ENCODE results near the gene WDR35. TPM values are rescaled to one million over a fixed set of nuclear protein-coding genes. Genes with fewer than 3 reads are reported as not detected.
A peak's percentile ranks its signal among the peaks of the same experiment; 100 is the strongest.

The WDR35 gene
- total and polyA plus RNA-seq, 2 donors (not counting 3 experiments of a cell fraction or from before 2014, with no cell fraction given) = 3.6 to 8.0 TPM

- no peaks in the 10 kb centered on the region for H4K20me1 ChIP-seq (replicated peaks; ENCODE audit: control insufficient read depth, extremely low read depth, insufficient read depth, low read length)
Observed at GRCh38 chr2:20030224-20030623, 40.3 kb upstream of the WDR35 start.

GRCh38 chr2:20027705-20028434 is 38.0 kb upstream of the WDR35 start:
- intact Hi-C loops (cut with micrococcal nuclease) = loop anchor here (1.0 kb wide), 2 partner anchors 9 to 23 kb away; partner anchors contain the start of gene LAPTM4A
- BruUV-seq (replicated peaks) = no TSS peak
- H3K27me3 ChIP-seq (ENCODE audit: control insufficient read depth in 2 of 2, insufficient read depth in 2 of 2, low read length in 2 of 2) = no peaks in the 10 kb centered on the region
- peak; percentile 88 for TF ChIP-seq GATA2 (IDR thresholded peaks at IDR 0.05; ENCODE audit: insufficient read depth, insufficient read length, low read depth, low read length)
- no peak for TF ChIP-seq POLR2AphosphoS5 (IDR thresholded peaks at IDR 0.05; ENCODE audit: insufficient read depth, low read depth, low read length)
- no peak for TF ChIP-seq EZH2 (IDR thresholded peaks at IDR 0.05; ENCODE audit: borderline replicate concordance, low read depth, low read length, severe bottlenecking)
- TF ChIP-seq FOS (IDR thresholded peaks at IDR 0.05; ENCODE audit: borderline replicate concordance, insufficient read depth, low read length) = peak; percentile 88
- peak; percentile 86 for TF ChIP-seq JUN (IDR thresholded peaks at IDR 0.05; ENCODE audit: borderline replicate concordance, insufficient read depth, insufficient read length, low read depth)
- H3K27ac ChIP-seq (ENCODE audit: insufficient read depth, low read depth, low read length) = peak overlapping the region; percentile 74
- ChIA-PET POLR2A (no interaction called here), CTCF (interaction anchor here (1.0 to 3.3 kb wide), 11 partner anchors 9 to 66 kb away, joined by 3 to 31 read pairs (median 6); partner anchors contain the start of genes LAPTM4A and MATN3)
- no peaks in the 10 kb centered on the region for H3K9me3 ChIP-seq (replicated peaks; ENCODE audit: control insufficient read depth, insufficient read depth, low read length)
- peak overlapping the region; percentile 52 for H3K9ac ChIP-seq (replicated peaks; ENCODE audit: extremely low read depth, insufficient read depth, low read length)
- H3K9me1 ChIP-seq (replicated peaks; ENCODE audit: control insufficient read depth, extremely low read depth, insufficient read depth, low read length) = no peaks in the 10 kb centered on the region
- peak overlapping the region; percentile 85 for H3K4me2 ChIP-seq (ENCODE audit: insufficient read depth, low read length)
- H3K36me3 ChIP-seq (ENCODE audit: control insufficient read depth in 2 of 2, extremely low read depth in 1 of 2, insufficient read depth in 2 of 2, low read length in 2 of 2) = peaks cover 3 to 9% of the 10 kb centered on the region in 2 experiments
- DNase-seq (ENCODE audit: low read depth, low spot score) (peak; percentile 89), FAIRE-seq (peak; percentile 85)
- H3K79me2 ChIP-seq (ENCODE audit: control insufficient read depth, insufficient read depth, low read length) = no peaks in the 10 kb centered on the region
- peak overlapping the region in 1 of 3 experiments; percentile 3 for H3K4me3 ChIP-seq (replicated peaks in 1 of 3; ENCODE audit: insufficient read depth in 1 of 3, low read depth in 1 of 3, low read length in 3 of 3)
- no peak overlapping the region for H2AFZ ChIP-seq (ENCODE audit: low read depth, low read length)
- no peaks in the 10 kb centered on the region for H4K20me1 ChIP-seq (replicated peaks; ENCODE audit: control insufficient read depth, extremely low read depth, insufficient read depth, low read length)
- dilution Hi-C loops (cut with MboI; ENCODE audit: extremely low pct_ligation_motif_present, low sequenced_read_pairs) = no loop called here
- H3K4me1 ChIP-seq (ENCODE audit: control insufficient read depth, extremely low read depth, insufficient read depth, low read length) = peaks cover 21% of the 10 kb centered on the region

More at GRCh38 chr2:20030224-20030623, 40.3 kb upstream of the WDR35 start:
- Histone ChIP-seq H3K4me1 (ENCODE audit: control insufficient read depth, extremely low read depth, insufficient read depth, low read length) (peaks cover 30% of the 10 kb centered on the region), H3K9me1 (replicated peaks; ENCODE audit: control insufficient read depth, extremely low read depth, insufficient read depth, low read length) (no peaks in the 10 kb centered on the region), H3K4me3 (replicated peaks in 1 of 3; ENCODE audit: insufficient read depth in 1 of 3, low read depth in 1 of 3, low read length in 3 of 3) (no peak overlapping the region), H3K36me3 (ENCODE audit: control insufficient read depth in 2 of 2, extremely low read depth in 1 of 2, insufficient read depth in 2 of 2, low read length in 2 of 2) (peaks cover 13 to 15% of the 10 kb centered on the region in 2 experiments), H3K27me3 (ENCODE audit: control insufficient read depth in 2 of 2, insufficient read depth in 2 of 2, low read length in 2 of 2) (no peaks in the 10 kb centered on the region), H3K9me3 (replicated peaks; ENCODE audit: control insufficient read depth, insufficient read depth, low read length) (no peaks in the 10 kb centered on the region), H3K79me2 (ENCODE audit: control insufficient read depth, insufficient read depth, low read length) (no peaks in the 10 kb centered on the region), H3K4me2 (ENCODE audit: insufficient read depth, low read length) (no peak overlapping the region), H3K9ac (replicated peaks; ENCODE audit: extremely low read depth, insufficient read depth, low read length) (no peak overlapping the region), H3K27ac (ENCODE audit: insufficient read depth, low read depth, low read length) (no peak overlapping the region), H2AFZ (ENCODE audit: low read depth, low read length) (no peak overlapping the region)
- ChIA-PET CTCF (interaction anchor here (2.2 kb wide), 1 partner anchor 15 kb away, joined by 11 read pairs; no protein-coding TSS in a partner anchor), POLR2A (no interaction called here)
- DNase-seq (ENCODE audit: low read depth, low spot score) (no peak), FAIRE-seq (no peak)
- intact Hi-C loops (cut with micrococcal nuclease) (no loop called here), dilution Hi-C loops (cut with MboI; ENCODE audit: extremely low pct_ligation_motif_present, low sequenced_read_pairs) (no loop called here)
- TF ChIP-seq GATA2 (IDR thresholded peaks at IDR 0.05; ENCODE audit: insufficient read depth, insufficient read length, low read depth, low read length) = no peak
- no peak for TF ChIP-seq MYC (IDR thresholded peaks at IDR 0.05; ENCODE audit: low read depth, low read length)
- TF ChIP-seq MAX (IDR thresholded peaks at IDR 0.05; ENCODE audit: insufficient read depth, insufficient read length) = no peak
- TF ChIP-seq JUN (IDR thresholded peaks at IDR 0.05; ENCODE audit: borderline replicate concordance, insufficient read depth, insufficient read length, low read depth) = no peak
- BruUV-seq (replicated peaks) = no TSS peak
